CD4-positive, alpha-beta T cell treated with Interleukin-17A for 4 hours (primary cell): ENCODE data around the gene KRT7.

Experiments used
- DNase-seq: peaks from one replicate; pipeline ENCODE4 v3.0.0-alpha.2; 2020; ENCODE audit warnings: mixed read lengths

Gene KRT7

GRCh38 chr12:52200086-52200780 lies 32.8 kb upstream of the KRT7 start:
- no peak for DNase-seq

GRCh38 chr12:52200781-52201450 lies 32.1 kb upstream of the KRT7 start:
- no peak for DNase-seq

- DNase-seq, result no peak
These were observed 31.6 kb upstream of the KRT7 start for GRCh38 chr12:52201451-52201839.

GRCh38 chr12:52202361-52203078 lies 30.5 kb upstream of the KRT7 start:
- no peak for DNase-seq

- DNase-seq, result no peak
These were observed 29.7 kb upstream of the KRT7 start for GRCh38 chr12:52203079-52203921.

GRCh38 chr12:52204095-52204930 lies 28.7 kb upstream of the KRT7 start:
- no peak for DNase-seq

- no peak for DNase-seq
These were observed 28.0 kb upstream of the KRT7 start for GRCh38 chr12:52204931-52205505.

- no peak for DNase-seq
These were observed 27.3 kb upstream of the KRT7 start for GRCh38 chr12:52205612-52206303.

GRCh38 chr12:52206304-52207040 lies 26.6 kb upstream of the KRT7 start:
- DNase-seq, result no peak

- no peak for DNase-seq
These were observed 25.9 kb upstream of the KRT7 start for GRCh38 chr12:52207106-52207505.

- no peak for DNase-seq
These were observed 25.1 kb upstream of the KRT7 start for GRCh38 chr12:52207895-52208294.

- no peak for DNase-seq
These were observed 24.4 kb upstream of the KRT7 start for GRCh38 chr12:52208424-52209165.

- no peak for DNase-seq
These were observed 23.7 kb upstream of the KRT7 start for GRCh38 chr12:52209321-52209720.

GRCh38 chr12:52210186-52210924 lies 22.7 kb upstream of the KRT7 start:
- DNase-seq, result no peak

GRCh38 chr12:52210925-52211650 lies 22.0 kb upstream of the KRT7 start:
- no peak for DNase-seq

GRCh38 chr12:52211716-52212585 lies 21.1 kb upstream of the KRT7 start:
- no peak for DNase-seq
